Esophagus squamous epithelium (tissue), 5 donors: Measurements from ENCODE around the gene IKZF3. TPM values are rescaled to one million over a fixed set of nuclear protein-coding genes. Genes with fewer than 3 reads are reported as not detected.
A peak's percentile ranks its signal among the peaks of the same experiment; 100 is the strongest.

Experiments
- DNase-seq: peaks from one replicate; lab custom pipeline; 2025; lab: John Stamatoyannopoulos, UW
- H3K27ac ChIP-seq, 4 donors: fragments of 200-600 bp; sonication (generic); one replicate each; pipeline ENCODE4 v1.5.1; 2016 to 2019; ENCODE audit warnings: mild to moderate bottlenecking in 1 of 4
- H3K27me3 ChIP-seq, 4 donors: fragments of 200-600 bp; sonication (generic); 1 replicate in 3 of 4; 2 replicates in 1 of 4; pipeline versions ENCODE4 v1.5.1 to v1.6.0; 2017 to 2021; ENCODE audit warnings: antibody characterized with exemption in 1 of 4
- H3K36me3 ChIP-seq, 3 donors: fragments of 200-600 bp; sonication (generic); one replicate each; pipeline ENCODE4 v1.5.1; 2016 to 2019
- H3K4me1 ChIP-seq, 3 donors: fragments of 200-600 bp; sonication (generic); one replicate each; pipeline ENCODE4 v1.5.1; 2017 to 2019
- H3K4me3 ChIP-seq, 4 donors: fragments of 200-600 bp; sonication (generic); 1 replicate in 3 of 4; 2 replicates in 1 of 4; pipeline ENCODE4 v1.5.1; 2016 to 2019; ENCODE audit warnings: mild to moderate bottlenecking in 2 of 4, moderate library complexity in 1 of 4
- H3K9me3 ChIP-seq, 3 donors: fragments of 200-600 bp; sonication (generic); one replicate each; pipeline ENCODE4 v1.5.1; 2016 to 2019
- CTCF ChIP-seq, 6 experiments: fragments of 450-650 bp in 4 of 6; fragments of 200-600 bp in 2 of 6; sonication (generic) in 2 of 6; IDR thresholded peaks; one replicate each; pipeline ENCODE4 v1.5.1; 2016 to 2019; ENCODE audit warnings: antibody characterized with exemption in 6 of 6, mild to moderate bottlenecking in 4 of 6, moderate library complexity in 4 of 6
- POLR2A ChIP-seq, 4 donors: fragments of 450-650 bp; IDR thresholded peaks; one replicate each; pipeline ENCODE4 v1.6.1; 2017; ENCODE audit warnings: antibody characterized with exemption in 4 of 4, mild to moderate bottlenecking in 4 of 4, moderate library complexity in 3 of 4
- WGBS, 2 donors: methylation state at CpG; one replicate each; pipeline ENCODE4 v1.1.5; 2018; 5-methylcytosine and 5-hydroxymethylcytosine counted together
- intact Hi-C: fragments of 100-400 bp; cut with DNase I; formaldehyde crosslinking; loops from one replicate; pipeline ENCODE4 v1.15.0; 2022
- total RNA-seq, 4 donors: library from RNA; depleted of rRNA; stranded (reverse); fragments of >200 nt; gene quantifications; one replicate each; pipeline ENCODE4 v1.1.0, GENCODE V29; 2016
- donor health status: DM: yes; HTN: yes; CAD: no.

The IKZF3 gene
- total RNA-seq, 4 donors from 2014 or later = 2.1 to 9.0 (median 3.8) TPM

GRCh38 chr17:39722104-39722503, 142.0 kb downstream of the IKZF3 start:
- WGBS, 2 donors = 86 to 96% methylated on average over 4 to 6 of the region's 6 CpGs
- intact Hi-C loops = no loop called here
- no peak for TF ChIP-seq CTCF (IDR thresholded peaks at IDR 0.05)
- TF ChIP-seq POLR2A (IDR thresholded peaks at IDR 0.05) = no peak
- Histone ChIP-seq H3K4me1 (peaks cover 0 to 31% (median 3%) of the 10 kb centered on the region in 3 donors), H3K4me3 (no peak overlapping the region), H3K36me3 (peaks cover 16 to 99% (median 17%) of the 10 kb centered on the region in 3 donors), H3K27me3 (no peaks in the 10 kb centered on the region), H3K9me3 (no peaks in the 10 kb centered on the region), H3K27ac (no peak overlapping the region)
- DNase-seq = no peak

- intact Hi-C loops = no loop called here
- no peak for DNase-seq
- Histone ChIP-seq H3K27ac (peak overlapping the region in 2 of 4 donors; percentile 0 to 13), H3K4me3 (no peak overlapping the region), H3K36me3 (peaks cover 12 to 99% (median 20%) of the 10 kb centered on the region in 3 donors), H3K27me3 (no peaks in the 10 kb centered on the region), H3K4me1 (peaks cover 17 to 55% (median 18%) of the 10 kb centered on the region in 3 donors), H3K9me3 (no peaks in the 10 kb centered on the region)
- TF ChIP-seq POLR2A (IDR thresholded peaks at IDR 0.05) (no peak), CTCF (IDR thresholded peaks at IDR 0.05) (no peak)
- WGBS, 2 donors = 82 to 88% methylated on average over 2 to 7 of the region's 7 CpGs
Observed at GRCh38 chr17:39719563-39720355, 144.4 kb downstream of the IKZF3 start.

- DNase-seq = no peak
- peak overlapping the region in 2 of 4 donors; percentile 93 to 94 for H3K27ac ChIP-seq
- H3K4me1 ChIP-seq = peaks cover 17 to 48% (median 18%) of the 10 kb centered on the region in 3 donors
- 74 to 84% methylated on average over 6 of the region's 6 CpGs for WGBS, 2 donors
- H3K4me3 ChIP-seq = no peak overlapping the region
- no peak for TF ChIP-seq CTCF (IDR thresholded peaks at IDR 0.05)
- TF ChIP-seq POLR2A (IDR thresholded peaks at IDR 0.05) = no peak
- intact Hi-C loops = no loop called here
- no peaks in the 10 kb centered on the region for H3K9me3 ChIP-seq
- peaks cover 9 to 100% (median 14%) of the 10 kb centered on the region in 3 donors for H3K36me3 ChIP-seq
- H3K27me3 ChIP-seq = no peaks in the 10 kb centered on the region
Observed at GRCh38 chr17:39717660-39718059, 146.5 kb downstream of the IKZF3 start.

GRCh38 chr17:39716879-39717536, 147.1 kb downstream of the IKZF3 start:
- no peak for DNase-seq
- no peak for TF ChIP-seq CTCF (IDR thresholded peaks at IDR 0.05)
- peak in 1 of 4 donors; percentile 14 for TF ChIP-seq POLR2A (IDR thresholded peaks at IDR 0.05)

More at GRCh38 chr17:39716879-39717536, 147.1 kb downstream of the IKZF3 start:
- H3K27ac ChIP-seq = peak overlapping the region; percentile 91 to 95 (median 94)
- intact Hi-C loops = no loop called here
- peak overlapping the region in 2 of 4 donors; percentile 1 to 4 for H3K4me3 ChIP-seq
- no peaks in the 10 kb centered on the region for H3K9me3 ChIP-seq
- 80 to 83% methylated on average over 6 to 10 of the region's 11 CpGs for WGBS, 2 donors
- peaks cover 17 to 48% (median 18%) of the 10 kb centered on the region in 3 donors for H3K4me1 ChIP-seq
- H3K27me3 ChIP-seq = no peaks in the 10 kb centered on the region
- H3K36me3 ChIP-seq = peaks cover 9 to 100% (median 14%) of the 10 kb centered on the region in 3 donors
